SK-N-MC (cell line): ENCODE data around the gene CAMTA1.

ENCODE experiments used
- EZH2 ChIP-seq: fragments of 200-600 bp; sonication (generic); IDR thresholded peaks from one replicate; pipeline ENCODE4 v1.6.1; 2017; ENCODE audit warnings: antibody characterized with exemption
- FOXP2 ChIP-seq: optimal IDR thresholded peaks from 2 replicates; pipeline ENCODE3; 2011; ENCODE audit warnings: mild to moderate bottlenecking, moderate library complexity; ENCODE audit not compliant: insufficient read depth; ENCODE audit errors: extremely low read length, control extremely low read depth
- POLR2AphosphoS5 ChIP-seq: IDR thresholded peaks from 2 replicates; pipeline ENCODE4 v1.6.1; 2012; ENCODE audit warnings: mild to moderate bottlenecking, low read depth, low read length, borderline replicate concordance

- TF ChIP-seq EZH2, result no peak
- no peak for TF ChIP-seq FOXP2
- TF ChIP-seq POLR2AphosphoS5, result no peak
Measured at GRCh38 chr1:7229696-7230631, 444.7 kb downstream of the CAMTA1 start.
